Activated CD4-positive, alpha-beta T cell treated with anti-CD3 and anti-CD28 coated beads for 4 hours (primary cell): ENCODE measurements around the gene INTS4.
"Not testable (repeated sequence)": the region's sequence is repeated elsewhere in the genome, so short reads cannot be mapped to it uniquely, and the experiment has no call there.

Experiments
- DNase-seq, 2 donors: peaks; one replicate each; pipeline ENCODE4 v3.0.0-alpha.2; 2020

The INTS4 gene

GRCh38 chr11:77874206-77874605, 120.3 kb downstream of the INTS4 start:
- DNase-seq: no peak

DNA sequence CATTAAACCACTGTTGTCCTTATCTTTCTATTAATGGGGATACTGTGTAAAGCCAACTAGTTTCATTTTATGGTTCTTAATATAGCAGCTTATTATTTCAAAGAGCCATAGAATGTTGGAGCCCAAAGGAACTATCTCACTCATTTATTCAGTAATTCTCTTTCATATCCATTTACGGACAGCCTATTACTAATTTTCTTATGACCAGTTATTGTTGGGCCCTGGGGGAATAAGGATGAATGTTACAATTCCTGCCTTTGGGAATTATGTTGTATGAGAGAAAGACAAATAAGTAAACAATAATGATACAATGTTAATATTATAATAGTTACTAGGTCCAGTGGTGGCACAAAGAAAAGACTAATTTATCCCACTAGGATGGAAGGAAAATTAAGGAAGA, 121.1 kb downstream of the INTS4 start:
- DNase-seq: no peak

DNA sequence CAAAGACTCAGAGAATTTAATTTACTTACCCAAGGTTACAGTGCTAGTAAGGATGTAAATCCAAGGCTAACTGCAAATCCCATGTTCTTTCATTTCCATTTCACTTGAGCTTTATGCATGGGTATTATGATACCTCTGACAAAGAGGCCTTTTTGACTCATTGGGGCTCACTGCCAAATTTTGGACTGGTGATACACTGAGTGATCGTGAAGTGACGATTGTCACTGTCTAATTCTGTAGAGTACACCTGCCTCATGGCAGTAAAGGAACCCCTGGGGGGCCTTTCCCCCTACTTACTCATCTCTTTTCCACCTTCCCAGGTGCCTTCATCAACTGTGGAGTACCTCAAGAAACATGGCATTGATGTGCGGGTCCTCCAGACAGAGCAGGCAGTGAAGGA, 122.6 kb downstream of the INTS4 start:
- DNase-seq: no peak

DNA sequence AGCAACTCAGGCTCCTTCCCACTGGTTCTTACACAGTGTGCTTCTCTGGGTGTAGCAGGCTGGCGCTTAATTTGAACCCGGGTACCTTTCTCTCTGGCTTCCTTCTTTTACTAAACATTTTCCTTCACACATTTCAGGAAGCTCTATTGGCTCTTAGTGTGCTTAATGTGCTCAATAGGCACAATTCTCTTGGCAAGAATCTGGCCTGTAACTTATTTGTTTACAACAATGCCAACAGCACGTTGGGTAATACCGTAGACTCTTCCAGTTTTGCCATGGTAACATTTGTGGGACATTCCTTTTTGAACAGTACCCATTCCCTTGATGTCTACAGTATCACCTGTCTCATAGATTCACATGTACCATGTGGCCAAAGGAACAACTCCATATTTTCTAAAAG, 125.7 kb downstream of the INTS4 start:
- DNase-seq: no peak

- DNase-seq: no peak
Measured at GRCh38 chr11:77866336-77866735, 128.1 kb downstream of the INTS4 start.

GRCh38 chr11:77865805-77866204, 128.7 kb downstream of the INTS4 start:
- no peak for DNase-seq

GRCh38 chr11:77861444-77861843, 133.0 kb downstream of the INTS4 start:
- DNase-seq: not testable (repeated sequence)

DNA sequence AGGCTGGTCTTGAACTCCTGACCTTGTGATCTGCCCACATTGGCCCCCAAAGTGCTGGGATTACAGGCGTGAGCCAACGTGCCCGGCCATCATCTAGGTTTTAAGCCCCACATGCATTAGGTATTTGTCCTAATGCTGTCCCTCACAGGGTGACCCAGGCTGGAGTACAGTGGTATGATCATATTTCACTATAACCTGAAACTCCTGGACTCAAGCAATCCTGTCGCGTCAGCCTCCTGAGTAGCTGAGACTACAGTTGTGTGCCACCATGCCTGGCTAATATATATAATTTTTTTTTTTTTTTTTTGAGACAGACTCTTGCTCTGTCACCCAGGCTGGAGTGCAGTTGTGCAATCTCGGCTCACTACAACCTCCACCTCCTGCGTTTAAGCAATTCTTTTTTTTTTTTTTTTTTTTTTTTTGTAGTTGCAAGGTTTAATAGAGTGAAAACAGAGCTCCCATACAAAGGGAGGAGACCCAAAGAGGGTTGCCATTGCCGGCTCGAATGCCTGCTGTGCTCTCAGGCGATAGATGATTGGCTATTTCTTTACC, 136.5 kb downstream of the INTS4 start:
- not testable (repeated sequence) for DNase-seq

DNA sequence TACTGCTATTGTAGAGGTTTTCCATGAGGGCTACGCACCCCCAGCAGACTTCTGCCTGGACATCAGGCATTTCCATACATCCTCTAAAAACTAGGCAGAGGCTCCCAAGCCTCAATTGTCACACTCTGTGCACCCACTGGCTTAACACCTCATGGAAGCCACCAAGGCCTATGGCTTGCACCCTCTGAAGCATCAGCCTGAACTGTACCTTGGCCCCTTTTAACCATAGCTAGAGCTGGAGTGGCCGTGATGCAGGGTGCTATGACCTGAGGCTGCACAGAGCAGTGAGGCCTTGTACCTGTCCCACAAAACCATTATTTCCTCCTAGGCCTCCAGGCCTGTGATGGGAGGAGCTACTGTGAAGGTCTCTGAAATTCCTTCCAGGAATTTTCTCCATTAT, 139.6 kb downstream of the INTS4 start:
- no peak for DNase-seq

DNA sequence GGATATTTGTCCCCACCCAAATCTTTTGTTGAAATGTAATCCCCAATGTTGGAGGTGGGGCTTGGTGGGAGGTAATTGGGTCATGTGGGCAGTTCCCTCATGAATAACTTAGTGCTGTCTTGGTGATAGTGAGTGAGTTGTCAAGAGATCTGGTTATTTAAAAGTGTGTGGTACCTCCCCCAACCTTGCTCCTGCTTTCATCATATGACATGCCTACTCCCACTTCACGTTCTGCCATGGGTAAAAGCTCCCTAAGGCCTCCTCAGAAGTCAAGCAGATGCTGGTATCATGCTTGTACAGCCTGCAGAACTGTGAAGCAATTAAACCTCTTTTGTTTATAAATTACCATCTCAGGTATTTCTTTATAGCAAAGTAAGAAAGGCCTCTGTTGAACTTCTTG, 143.0 kb downstream of the INTS4 start:
- DNase-seq: no peak

- DNase-seq: not testable (repeated sequence)
Measured at GRCh38 chr11:77843700-77844099, 150.8 kb downstream of the INTS4 start.

GRCh38 chr11:77842441-77843121, 151.9 kb downstream of the INTS4 start:
- no peak for DNase-seq

- DNase-seq: no peak
Measured at GRCh38 chr11:77833302-77833701, 161.2 kb downstream of the INTS4 start.

DNA sequence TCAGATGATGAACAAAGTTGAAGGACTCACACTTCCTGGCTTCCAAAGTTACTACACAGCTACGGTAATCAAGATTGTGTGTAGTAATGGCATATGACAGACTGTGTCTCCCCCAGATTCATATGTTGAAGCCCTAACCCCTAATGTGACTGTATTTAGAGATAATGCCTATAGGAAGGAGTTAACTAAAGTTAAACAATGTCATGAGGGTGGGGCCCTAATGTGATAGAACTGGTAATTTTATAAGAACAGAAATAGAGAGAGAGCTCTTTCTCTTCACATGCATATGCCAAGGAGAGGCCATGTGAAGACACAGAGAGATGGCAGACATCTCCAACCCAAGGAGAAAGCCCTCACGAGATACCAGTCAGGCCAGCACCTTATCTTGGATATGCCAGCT, 165.5 kb downstream of the INTS4 start:
- DNase-seq: no peak
